Measurements from ENCODE around the gene BICDL1. TPM values are rescaled to one million over a fixed set of nuclear protein-coding genes. Genes with fewer than 3 reads are reported as not detected.
A peak's percentile ranks its signal among the peaks of the same experiment; 100 is the strongest.

BICDL1 gene
- total and polyA plus RNA-seq, 2 donors (not counting 1 experiment from before 2014, with no cell fraction given), result not detected

- H4K20me1 ChIP-seq (ENCODE audit: control insufficient read depth, extremely low read depth, insufficient read depth, low read length), result no peaks in the 10 kb centered on the region
- H3K27me3 ChIP-seq (ENCODE audit: control insufficient read depth, insufficient read depth, low read length), result no peaks in the 10 kb centered on the region
- no peaks in the 10 kb centered on the region for H3K9me3 ChIP-seq (ENCODE audit: control insufficient read depth, insufficient read depth, low read depth, low read length)
- peak in 1 of 2 donors; percentile 78 for DNase-seq (ENCODE audit: low read depth in 2 of 2)
- H3K27ac ChIP-seq (ENCODE audit: insufficient read depth, low read length), result no peak overlapping the region
- H3K4me2 ChIP-seq (ENCODE audit: extremely low read depth, insufficient read depth, low read length), result no peak overlapping the region
- peaks cover 17% of the 10 kb centered on the region for H3K36me3 ChIP-seq (ENCODE audit: control insufficient read depth, insufficient read depth, low read length)
- TF ChIP-seq CTCF (conservative IDR thresholded peaks at IDR 0.05 in 1 of 2, IDR thresholded peaks at IDR 0.05 in 1 of 2; ENCODE audit: low read depth in 1 of 2, low read length in 2 of 2) (no peak), EZH2 (IDR thresholded peaks at IDR 0.05; ENCODE audit: low read length, missing control alignments) (no peak)
- H3K9ac ChIP-seq (ENCODE audit: insufficient read depth, low read length), result no peak overlapping the region
- no peak overlapping the region for H3K4me3 ChIP-seq (replicated peaks in 1 of 4; ENCODE audit: control extremely low read depth in 1 of 4, insufficient read depth in 1 of 4, low read depth in 3 of 4, low read length in 4 of 4)
- H3K4me1 ChIP-seq (ENCODE audit: control insufficient read depth, extremely low read depth, insufficient read depth, low read length), result no peaks in the 10 kb centered on the region
- H2AFZ ChIP-seq (ENCODE audit: low read length), result no peak overlapping the region
- H3K79me2 ChIP-seq (ENCODE audit: control insufficient read depth, insufficient read depth, low read length), result no peaks in the 10 kb centered on the region
These were observed 137.6 kb downstream of the BICDL1 start for GRCh38 chr12:120126635-120127005.

GRCh38 chr12:120130011-120130410, 141.0 kb downstream of the BICDL1 start:
- TF ChIP-seq EZH2 (IDR thresholded peaks at IDR 0.05; ENCODE audit: low read length, missing control alignments), result no peak
- no peak for TF ChIP-seq CTCF (conservative IDR thresholded peaks at IDR 0.05 in 1 of 2, IDR thresholded peaks at IDR 0.05 in 1 of 2; ENCODE audit: low read depth in 1 of 2, low read length in 2 of 2)
- no peak overlapping the region for H2AFZ ChIP-seq (ENCODE audit: low read length)
- H3K27me3 ChIP-seq (ENCODE audit: control insufficient read depth, insufficient read depth, low read length), result no peaks in the 10 kb centered on the region
- no peaks in the 10 kb centered on the region for H3K9me3 ChIP-seq (ENCODE audit: control insufficient read depth, insufficient read depth, low read depth, low read length)
- H4K20me1 ChIP-seq (ENCODE audit: control insufficient read depth, extremely low read depth, insufficient read depth, low read length), result no peaks in the 10 kb centered on the region
- H3K4me2 ChIP-seq (ENCODE audit: extremely low read depth, insufficient read depth, low read length), result no peak overlapping the region
- H3K36me3 ChIP-seq (ENCODE audit: control insufficient read depth, insufficient read depth, low read length), result peaks cover 38% of the 10 kb centered on the region
- DNase-seq (ENCODE audit: low read depth in 2 of 2), result no peak
- no peak overlapping the region for H3K27ac ChIP-seq (ENCODE audit: insufficient read depth, low read length)
- no peaks in the 10 kb centered on the region for H3K4me1 ChIP-seq (ENCODE audit: control insufficient read depth, extremely low read depth, insufficient read depth, low read length)
- no peak overlapping the region for H3K4me3 ChIP-seq (replicated peaks in 1 of 4; ENCODE audit: control extremely low read depth in 1 of 4, insufficient read depth in 1 of 4, low read depth in 3 of 4, low read length in 4 of 4)
- no peaks in the 10 kb centered on the region for H3K79me2 ChIP-seq (ENCODE audit: control insufficient read depth, insufficient read depth, low read length)
- no peak overlapping the region for H3K9ac ChIP-seq (ENCODE audit: insufficient read depth, low read length)

- no peak for DNase-seq (ENCODE audit: low read depth in 2 of 2)
- TF ChIP-seq EZH2 (IDR thresholded peaks at IDR 0.05; ENCODE audit: low read length, missing control alignments), result no peak
- no peak for TF ChIP-seq CTCF (conservative IDR thresholded peaks at IDR 0.05 in 1 of 2, IDR thresholded peaks at IDR 0.05 in 1 of 2; ENCODE audit: low read depth in 1 of 2, low read length in 2 of 2)
- Histone ChIP-seq H3K36me3 (ENCODE audit: control insufficient read depth, insufficient read depth, low read length) (peaks cover 41% of the 10 kb centered on the region), H3K9ac (ENCODE audit: insufficient read depth, low read length) (no peak overlapping the region), H3K27me3 (ENCODE audit: control insufficient read depth, insufficient read depth, low read length) (no peaks in the 10 kb centered on the region), H3K9me3 (ENCODE audit: control insufficient read depth, insufficient read depth, low read depth, low read length) (no peaks in the 10 kb centered on the region), H2AFZ (ENCODE audit: low read length) (no peak overlapping the region), H3K4me3 (replicated peaks in 1 of 4; ENCODE audit: control extremely low read depth in 1 of 4, insufficient read depth in 1 of 4, low read depth in 3 of 4, low read length in 4 of 4) (no peak overlapping the region), H3K79me2 (ENCODE audit: control insufficient read depth, insufficient read depth, low read length) (no peaks in the 10 kb centered on the region), H3K27ac (ENCODE audit: insufficient read depth, low read length) (no peak overlapping the region), H3K4me1 (ENCODE audit: control insufficient read depth, extremely low read depth, insufficient read depth, low read length) (no peaks in the 10 kb centered on the region), H4K20me1 (ENCODE audit: control insufficient read depth, extremely low read depth, insufficient read depth, low read length) (no peaks in the 10 kb centered on the region), H3K4me2 (ENCODE audit: extremely low read depth, insufficient read depth, low read length) (no peak overlapping the region)
These were observed 142.1 kb downstream of the BICDL1 start for GRCh38 chr12:120131116-120131515.
